HG03159 (cell line): ENCODE measurements around the gene FXYD1.

Experiments
- ATAC-seq: cut with Tn5 transposase; IDR thresholded peaks from one replicate; pipeline ENCODE4 v1.9.1; 2021; ENCODE audit warnings: mild to moderate bottlenecking, moderate library complexity; ENCODE audit not compliant: unreplicated experiment

The FXYD1 gene

DNA sequence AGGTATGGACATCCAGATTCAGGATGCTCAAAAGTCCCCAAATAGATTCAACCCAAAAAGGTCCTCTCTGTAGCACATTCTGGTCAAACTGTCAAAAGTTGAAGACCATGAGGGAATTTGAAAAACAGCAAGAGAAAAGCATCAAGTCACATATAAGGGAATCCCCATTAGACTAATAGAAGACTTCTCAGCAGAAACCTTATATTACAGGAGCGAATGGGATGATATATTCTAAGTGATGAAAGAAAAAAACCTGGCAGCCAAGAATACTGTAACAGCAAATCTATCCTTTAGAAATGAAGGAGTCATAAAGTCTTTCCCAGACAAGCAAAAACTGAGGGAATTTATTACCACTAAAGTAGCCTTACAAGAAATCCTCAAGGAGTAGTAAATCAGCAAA, 45.6 kb downstream of the FXYD1 start:
- ATAC-seq, result no peak

DNA sequence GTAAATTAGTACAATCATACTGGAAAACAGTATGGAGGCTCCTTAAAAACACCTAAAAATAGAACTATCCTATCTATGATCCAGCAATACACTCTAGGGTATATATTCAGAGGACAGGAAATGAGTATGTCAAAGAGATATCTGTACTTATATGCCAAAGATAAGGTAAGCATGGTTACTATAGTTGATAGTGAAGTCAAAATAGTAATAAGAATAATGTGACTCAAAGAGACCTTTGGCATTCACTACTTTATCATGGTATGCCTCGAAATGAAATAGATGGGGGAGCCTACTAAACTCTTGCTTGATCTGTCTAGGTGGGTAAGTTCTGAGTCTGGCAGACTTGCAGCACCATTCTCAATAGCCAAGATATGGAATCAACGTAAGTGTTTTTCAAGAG, 46.3 kb downstream of the FXYD1 start:
- ATAC-seq, result no peak
